GM19099 (cell line): Measurements from ENCODE around the gene TBCB.

Experiments
- POLR2A ChIP-seq: IDR thresholded peaks from 3 replicates; pipeline ENCODE4 v1.6.1; 2011; ENCODE audit warnings: low read depth; ENCODE audit not compliant: insufficient read length; ENCODE audit errors: extremely low read depth

TBCB gene

DNA sequence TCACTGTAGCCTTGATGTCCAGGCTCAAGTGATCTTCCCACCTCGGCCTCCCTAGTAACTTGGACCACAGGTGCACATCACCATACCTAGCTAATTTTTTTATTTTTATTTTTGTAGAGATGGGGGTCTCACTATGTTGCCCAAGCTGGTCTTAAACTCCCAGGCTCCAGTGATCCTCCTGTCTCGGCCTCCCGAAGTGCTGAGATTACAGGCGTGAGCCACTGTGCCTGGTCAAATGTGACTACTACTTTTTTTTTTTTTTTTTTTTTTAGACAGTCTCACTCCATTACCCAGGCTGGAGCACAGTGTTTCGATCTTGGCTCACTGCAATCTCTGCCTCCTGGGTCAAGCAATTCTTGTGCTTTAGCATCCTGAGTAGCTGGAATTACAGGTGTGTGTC, 57.6 kb downstream of the TBCB start:
- no peak for TF ChIP-seq POLR2A
